PC-9 (cell line): Measurements from ENCODE around the gene EXTL1.

Source experiments
- EZH2 ChIP-seq: fragments of 200-600 bp; sonication (generic); IDR thresholded peaks from 2 replicates; pipeline ENCODE4 v1.8.0; 2017; ENCODE audit warnings: antibody characterized with exemption, low read depth
- TF ChIP-seq, protein P1 (sequence below): fragments of 200-600 bp; sonication (generic); conservative IDR thresholded peaks from 2 replicates; pipeline ENCODE4 v1.6.1; 2017; ENCODE audit warnings: mixed run types, antibody characterized with exemption, mild to moderate bottlenecking, moderate library complexity

GRCh38 chr1:26075421-26076144 is 54.0 kb downstream of the EXTL1 start:
- TF ChIP-seq, protein P1, sequence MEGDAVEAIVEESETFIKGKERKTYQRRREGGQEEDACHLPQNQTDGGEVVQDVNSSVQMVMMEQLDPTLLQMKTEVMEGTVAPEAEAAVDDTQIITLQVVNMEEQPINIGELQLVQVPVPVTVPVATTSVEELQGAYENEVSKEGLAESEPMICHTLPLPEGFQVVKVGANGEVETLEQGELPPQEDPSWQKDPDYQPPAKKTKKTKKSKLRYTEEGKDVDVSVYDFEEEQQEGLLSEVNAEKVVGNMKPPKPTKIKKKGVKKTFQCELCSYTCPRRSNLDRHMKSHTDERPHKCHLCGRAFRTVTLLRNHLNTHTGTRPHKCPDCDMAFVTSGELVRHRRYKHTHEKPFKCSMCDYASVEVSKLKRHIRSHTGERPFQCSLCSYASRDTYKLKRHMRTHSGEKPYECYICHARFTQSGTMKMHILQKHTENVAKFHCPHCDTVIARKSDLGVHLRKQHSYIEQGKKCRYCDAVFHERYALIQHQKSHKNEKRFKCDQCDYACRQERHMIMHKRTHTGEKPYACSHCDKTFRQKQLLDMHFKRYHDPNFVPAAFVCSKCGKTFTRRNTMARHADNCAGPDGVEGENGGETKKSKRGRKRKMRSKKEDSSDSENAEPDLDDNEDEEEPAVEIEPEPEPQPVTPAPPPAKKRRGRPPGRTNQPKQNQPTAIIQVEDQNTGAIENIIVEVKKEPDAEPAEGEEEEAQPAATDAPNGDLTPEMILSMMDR = no peak
- TF ChIP-seq EZH2 = no peak
